Retinal pigment epithelial cell (primary cell): ENCODE measurements around the gene ID4.

Source experiments
- DNase-seq: peaks from one replicate; pipeline ENCODE4 v3.0.0-alpha.2; 2010; ENCODE audit warnings: low read depth
- H3K4me3 ChIP-seq: 2 replicates; pipeline ENCODE4 v1.5.1; 2011; ENCODE audit warnings: mild to moderate bottlenecking, low read length, control low read depth, moderate library complexity
- CTCF ChIP-seq: conservative IDR thresholded peaks from 2 replicates; pipeline ENCODE4 v1.5.1; 2011; ENCODE audit warnings: low read depth, low read length, control low read depth, inconsistent platforms

The ID4 gene

GRCh38 chr6:19836799-19837510 is at the start of gene ID4:
Gene ID4 (plus strand): TSS chr6:19837370. CDS start chr6:19837755, 385 bp downstream.
- TF ChIP-seq CTCF, result peak; percentile 6
- H3K4me3 ChIP-seq, result peak within 1 kb of the TSS; percentile 93
- DNase-seq, result peak; percentile 94

- TF ChIP-seq CTCF, result no peak
- no peak overlapping the region for H3K4me3 ChIP-seq
- DNase-seq, result no peak
These were observed 48.5 kb upstream of the ID4 start for GRCh38 chr6:19788686-19789085.

GRCh38 chr6:19789100-19789803 is 47.9 kb upstream of the ID4 start:
- no peak overlapping the region for H3K4me3 ChIP-seq
- no peak for TF ChIP-seq CTCF
- no peak for DNase-seq

GRCh38 chr6:19791267-19791666 is 45.9 kb upstream of the ID4 start:
- H3K4me3 ChIP-seq, result no peak overlapping the region
- no peak for DNase-seq
- no peak for TF ChIP-seq CTCF

- DNase-seq, result no peak
- H3K4me3 ChIP-seq, result no peak overlapping the region
- TF ChIP-seq CTCF, result no peak
These were observed 42.0 kb upstream of the ID4 start for GRCh38 chr6:19795211-19795610.

GRCh38 chr6:19796452-19796851 is 40.7 kb upstream of the ID4 start:
- TF ChIP-seq CTCF, result no peak
- no peak overlapping the region for H3K4me3 ChIP-seq

GRCh38 chr6:19798362-19798761 is 38.8 kb upstream of the ID4 start:
- TF ChIP-seq CTCF, result no peak
- no peak overlapping the region for H3K4me3 ChIP-seq
- no peak for DNase-seq

More at GRCh38 chr6:19796452-19796851, 40.7 kb upstream of the ID4 start:
- no peak for DNase-seq
